Thyroid gland (tissue), 4 donors: ENCODE data around the gene DLG1.

Source experiments
- POLR2A ChIP-seq, 2 donors: fragments of 450-650 bp; IDR thresholded peaks; one replicate each; pipeline ENCODE4 v1.6.1; 2017; ENCODE audit warnings: antibody characterized with exemption in 2 of 2, mild to moderate bottlenecking in 2 of 2, moderate library complexity in 1 of 2
- TF ChIP-seq, protein P1 (sequence below), 6 experiments: fragments of 200-600 bp in 3 of 6; fragments of 450-650 bp in 3 of 6; sonication (generic) in 3 of 6; IDR thresholded peaks; one replicate each; pipeline ENCODE4 v1.5.1; 2016 to 2019; ENCODE audit warnings: antibody characterized with exemption in 6 of 6, mild to moderate bottlenecking in 2 of 6, inconsistent platforms in 1 of 6, moderate library complexity in 1 of 6

- TF ChIP-seq, protein P1, sequence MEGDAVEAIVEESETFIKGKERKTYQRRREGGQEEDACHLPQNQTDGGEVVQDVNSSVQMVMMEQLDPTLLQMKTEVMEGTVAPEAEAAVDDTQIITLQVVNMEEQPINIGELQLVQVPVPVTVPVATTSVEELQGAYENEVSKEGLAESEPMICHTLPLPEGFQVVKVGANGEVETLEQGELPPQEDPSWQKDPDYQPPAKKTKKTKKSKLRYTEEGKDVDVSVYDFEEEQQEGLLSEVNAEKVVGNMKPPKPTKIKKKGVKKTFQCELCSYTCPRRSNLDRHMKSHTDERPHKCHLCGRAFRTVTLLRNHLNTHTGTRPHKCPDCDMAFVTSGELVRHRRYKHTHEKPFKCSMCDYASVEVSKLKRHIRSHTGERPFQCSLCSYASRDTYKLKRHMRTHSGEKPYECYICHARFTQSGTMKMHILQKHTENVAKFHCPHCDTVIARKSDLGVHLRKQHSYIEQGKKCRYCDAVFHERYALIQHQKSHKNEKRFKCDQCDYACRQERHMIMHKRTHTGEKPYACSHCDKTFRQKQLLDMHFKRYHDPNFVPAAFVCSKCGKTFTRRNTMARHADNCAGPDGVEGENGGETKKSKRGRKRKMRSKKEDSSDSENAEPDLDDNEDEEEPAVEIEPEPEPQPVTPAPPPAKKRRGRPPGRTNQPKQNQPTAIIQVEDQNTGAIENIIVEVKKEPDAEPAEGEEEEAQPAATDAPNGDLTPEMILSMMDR (IDR thresholded peaks at IDR 0.05) = no peak
- TF ChIP-seq POLR2A (IDR thresholded peaks at IDR 0.05) = no peak
Measured at GRCh38 chr3:197080344-197080743, 218.1 kb downstream of the DLG1 start.
